ENCODE data around the gene KCNMA1.

Gene KCNMA1

DNA sequence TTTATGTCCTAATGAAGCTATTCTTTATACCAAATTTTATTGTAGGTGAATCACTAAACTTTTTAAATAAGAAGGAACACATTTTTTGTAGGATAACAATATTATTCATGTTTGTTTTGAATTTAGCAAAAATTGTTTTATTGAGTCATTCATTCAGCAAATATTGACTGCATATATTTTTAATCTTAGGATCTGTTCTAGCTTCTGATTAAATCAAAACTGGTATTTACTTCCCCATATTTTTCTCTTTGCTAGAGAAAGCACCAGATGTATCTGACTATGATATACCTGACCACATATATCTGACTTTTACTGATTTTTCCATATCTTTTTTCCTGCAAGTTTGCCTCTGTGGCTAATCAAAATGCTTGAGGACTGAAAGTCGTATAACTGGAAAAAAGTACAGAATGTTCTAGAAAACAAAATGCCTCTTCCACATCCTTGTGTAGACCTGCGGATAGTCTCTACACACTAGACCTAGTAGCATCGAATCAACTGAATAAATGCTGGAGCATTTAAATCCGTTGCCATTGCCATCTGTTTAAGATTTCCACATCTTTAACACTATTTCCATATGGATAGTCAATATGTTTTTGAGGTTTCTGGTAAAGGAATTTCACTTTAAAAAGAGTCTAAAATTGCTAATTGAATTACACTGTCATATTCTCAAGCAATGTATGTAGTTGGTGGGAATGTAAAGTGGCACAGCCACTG is 594.7 kb downstream of the KCNMA1 start:
- Histone ChIP-seq H3K4me1 (ENCODE audit: control insufficient read depth, insufficient read depth, low read length, poor library complexity, severe bottlenecking) (no peaks in the 10 kb centered on the region), H3K27ac (ENCODE audit: low read depth, low read length, severe bottlenecking) (no peak overlapping the region), H3K36me3 (ENCODE audit: control insufficient read depth, insufficient read depth, low read length) (no peaks in the 10 kb centered on the region), H3K9me3 (ENCODE audit: control insufficient read depth, low read length) (no peaks in the 10 kb centered on the region), H3K4me3 (ENCODE audit: extremely low read depth, insufficient read depth, low read length, poor library complexity, severe bottlenecking) (no peak overlapping the region)
- WGBS, 2 experiments (ENCODE audit: insufficient coverage in 2 of 2): 100% methylated on average over 2 of the region's 4 CpGs; no CpG with 5 or more reads in 1 of the 2 experiments

DNA sequence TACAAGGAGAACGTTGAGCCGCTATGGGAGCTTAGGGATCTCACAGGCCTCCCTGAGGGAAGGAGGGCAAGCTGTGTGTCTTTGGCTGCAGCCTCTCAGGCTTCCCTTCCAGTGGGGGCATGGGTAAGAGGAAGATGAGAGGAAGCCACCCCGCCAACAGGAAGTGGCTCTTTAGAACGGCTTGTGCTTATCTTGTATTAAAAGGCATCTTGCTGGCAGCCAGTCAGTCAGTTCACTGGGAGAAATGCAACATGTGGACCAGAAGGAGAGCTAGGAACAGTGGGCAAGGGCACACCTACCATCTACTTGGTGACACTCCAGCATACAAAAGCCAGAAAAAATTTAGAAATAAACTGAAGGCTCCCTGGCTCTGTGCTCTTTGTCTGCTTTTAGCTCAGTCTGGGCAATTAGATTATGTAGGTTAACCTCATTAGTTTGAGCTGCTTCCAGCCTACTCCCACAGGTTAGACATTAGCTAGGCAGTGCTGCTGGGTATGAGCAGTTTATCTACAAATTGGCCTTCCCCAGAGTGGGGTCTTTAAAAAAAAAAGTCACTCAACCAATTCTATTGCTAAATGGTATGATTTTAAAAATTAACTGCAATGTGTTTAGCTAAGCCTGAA is 595.9 kb downstream of the KCNMA1 start:
- 75 to 88% methylated on average over 2 to 4 of the region's 4 CpGs for WGBS, 2 experiments (ENCODE audit: insufficient coverage in 2 of 2)
- Histone ChIP-seq H3K9me3 (ENCODE audit: control insufficient read depth, low read length) (no peaks in the 10 kb centered on the region), H3K27ac (ENCODE audit: low read depth, low read length, severe bottlenecking) (no peak overlapping the region), H3K4me3 (ENCODE audit: extremely low read depth, insufficient read depth, low read length, poor library complexity, severe bottlenecking) (no peak overlapping the region), H3K4me1 (ENCODE audit: control insufficient read depth, insufficient read depth, low read length, poor library complexity, severe bottlenecking) (no peaks in the 10 kb centered on the region), H3K36me3 (ENCODE audit: control insufficient read depth, insufficient read depth, low read length) (no peaks in the 10 kb centered on the region)

DNA sequence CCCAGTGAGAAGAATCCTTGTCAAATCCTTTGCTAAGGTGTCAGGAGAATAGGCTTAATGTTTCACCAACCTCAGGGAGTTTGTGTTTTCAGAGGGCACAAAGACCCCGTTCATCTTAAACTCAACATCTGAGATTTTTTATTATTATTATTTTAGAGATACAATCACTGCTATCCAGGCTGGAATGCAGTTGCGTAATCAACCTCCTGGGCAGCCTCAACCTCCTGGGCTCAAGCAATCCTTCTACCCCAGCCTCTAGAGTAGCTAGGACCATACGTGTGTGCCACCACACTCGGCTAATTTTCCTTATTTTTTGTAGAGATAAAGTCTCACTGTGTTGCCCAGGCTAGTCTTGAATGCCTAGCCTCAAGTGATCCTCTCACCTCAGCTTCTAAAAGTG is 599.2 kb downstream of the KCNMA1 start:
- no peaks in the 10 kb centered on the region for H3K36me3 ChIP-seq (ENCODE audit: control insufficient read depth, insufficient read depth, low read length)
- H3K9me3 ChIP-seq (ENCODE audit: control insufficient read depth, low read length): no peaks in the 10 kb centered on the region
- WGBS, 2 experiments (ENCODE audit: insufficient coverage in 2 of 2): 80% methylated on average over 1 of the region's 4 CpGs; no CpG with 5 or more reads in 1 of the 2 experiments
- H3K27ac ChIP-seq (ENCODE audit: low read depth, low read length, severe bottlenecking): no peak overlapping the region
- no peak overlapping the region for H3K4me3 ChIP-seq (ENCODE audit: extremely low read depth, insufficient read depth, low read length, poor library complexity, severe bottlenecking)
- H3K4me1 ChIP-seq (ENCODE audit: control insufficient read depth, insufficient read depth, low read length, poor library complexity, severe bottlenecking): no peaks in the 10 kb centered on the region

DNA sequence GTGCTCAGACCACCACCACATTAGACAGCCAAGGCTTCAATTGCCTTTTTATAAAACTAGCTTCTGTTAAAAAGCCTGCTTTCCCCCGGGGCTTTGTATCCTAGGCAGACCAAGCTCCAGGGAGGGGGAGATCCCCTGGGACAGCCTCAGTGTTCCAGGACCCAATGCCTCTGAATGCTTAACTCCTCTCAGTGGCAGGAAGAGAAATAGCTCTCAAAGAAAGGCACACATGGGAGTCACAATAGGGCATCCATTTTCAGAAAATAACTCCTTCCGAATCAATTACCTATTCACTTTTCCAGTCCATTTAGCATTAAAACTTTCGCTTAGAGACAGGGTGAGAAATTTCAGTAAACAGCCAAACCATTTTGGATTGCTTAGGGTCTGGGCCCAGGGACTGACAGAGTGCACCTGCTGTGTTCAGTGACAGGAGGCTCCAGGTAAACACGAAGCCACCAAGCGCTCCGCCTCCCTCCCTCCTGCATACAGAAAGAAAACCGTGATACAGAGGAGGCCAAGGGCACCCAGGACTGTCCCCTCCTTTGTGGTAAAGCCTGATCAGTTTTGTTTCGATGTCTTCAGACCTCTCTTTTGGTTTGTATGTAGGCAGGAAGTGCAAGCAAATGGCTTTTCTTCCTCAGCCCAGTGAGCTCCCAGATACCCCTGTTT is 599.7 kb downstream of the KCNMA1 start:
- Histone ChIP-seq H3K4me1 (ENCODE audit: control insufficient read depth, insufficient read depth, low read length, poor library complexity, severe bottlenecking) (no peaks in the 10 kb centered on the region), H3K36me3 (ENCODE audit: control insufficient read depth, insufficient read depth, low read length) (no peaks in the 10 kb centered on the region), H3K4me3 (ENCODE audit: extremely low read depth, insufficient read depth, low read length, poor library complexity, severe bottlenecking) (no peak overlapping the region), H3K27ac (ENCODE audit: low read depth, low read length, severe bottlenecking) (no peak overlapping the region), H3K9me3 (ENCODE audit: control insufficient read depth, low read length) (no peaks in the 10 kb centered on the region)
- 69 to 73% methylated on average over 6 of the region's 8 CpGs for WGBS, 2 experiments (ENCODE audit: insufficient coverage in 2 of 2)

DNA sequence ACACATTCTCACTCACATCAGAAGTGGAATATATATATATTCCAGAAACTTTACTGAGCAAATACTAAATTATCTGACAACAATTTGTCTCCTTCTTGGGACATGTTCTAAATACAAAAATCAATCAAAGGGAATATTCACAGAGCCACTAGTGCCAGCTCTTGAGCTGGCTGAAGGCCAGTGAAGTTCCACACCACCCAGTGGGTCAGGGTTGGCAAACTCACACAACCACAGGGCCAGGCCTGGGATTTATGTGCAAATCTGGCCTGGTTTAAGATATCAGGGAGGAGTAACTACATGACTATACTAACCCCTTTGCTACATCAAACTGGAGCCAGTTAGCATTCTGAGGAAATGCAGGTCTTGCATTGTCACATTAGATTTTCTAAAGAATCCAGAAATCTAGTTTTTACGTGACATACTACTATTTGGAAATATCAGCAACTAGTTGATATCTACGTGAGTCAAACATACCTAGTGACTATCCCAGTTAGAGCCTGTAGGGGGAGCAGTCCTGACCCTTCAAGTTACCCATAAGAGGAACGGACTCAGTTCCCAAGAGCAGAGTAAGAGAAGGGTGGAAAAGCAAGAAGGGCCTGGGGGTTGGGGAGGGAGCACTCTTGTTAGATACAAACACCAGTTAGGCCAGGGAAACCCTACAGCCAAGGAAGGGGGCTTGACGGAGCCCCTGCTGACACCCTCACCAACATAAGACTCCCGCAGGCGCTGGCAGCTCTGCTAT is 600.4 kb downstream of the KCNMA1 start:
- WGBS, 2 experiments (ENCODE audit: insufficient coverage in 2 of 2): 69 to 100% methylated on average over 2 to 3 of the region's 6 CpGs
- Histone ChIP-seq H3K9me3 (ENCODE audit: control insufficient read depth, low read length) (no peaks in the 10 kb centered on the region), H3K36me3 (ENCODE audit: control insufficient read depth, insufficient read depth, low read length) (no peaks in the 10 kb centered on the region), H3K4me1 (ENCODE audit: control insufficient read depth, insufficient read depth, low read length, poor library complexity, severe bottlenecking) (no peaks in the 10 kb centered on the region), H3K4me3 (ENCODE audit: extremely low read depth, insufficient read depth, low read length, poor library complexity, severe bottlenecking) (no peak overlapping the region), H3K27ac (ENCODE audit: low read depth, low read length, severe bottlenecking) (no peak overlapping the region)

DNA sequence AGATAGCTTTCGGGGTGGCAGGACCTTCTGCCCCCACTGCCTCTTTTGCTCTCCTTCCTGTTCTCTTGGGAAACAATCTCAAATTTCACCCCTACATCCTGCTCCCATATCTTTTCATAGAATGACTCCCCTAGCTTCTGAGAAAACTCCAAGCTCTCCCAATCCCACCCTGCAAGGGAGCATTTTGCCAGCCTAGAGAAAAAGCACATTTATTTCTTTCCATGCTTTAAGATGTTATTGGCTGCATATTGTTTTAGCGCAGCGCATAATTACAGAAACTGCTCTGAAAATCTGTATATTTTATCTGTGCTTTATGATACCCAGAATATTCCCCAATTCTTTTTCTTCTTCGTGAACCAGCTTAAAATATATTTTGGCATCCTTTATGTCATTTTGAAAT is 601.3 kb downstream of the KCNMA1 start:
- H3K4me1 ChIP-seq (ENCODE audit: control insufficient read depth, insufficient read depth, low read length, poor library complexity, severe bottlenecking): no peaks in the 10 kb centered on the region
- 83 to 86% methylated on average over 1 of the region's 4 CpGs for WGBS, 2 experiments (ENCODE audit: insufficient coverage in 2 of 2)

DNA sequence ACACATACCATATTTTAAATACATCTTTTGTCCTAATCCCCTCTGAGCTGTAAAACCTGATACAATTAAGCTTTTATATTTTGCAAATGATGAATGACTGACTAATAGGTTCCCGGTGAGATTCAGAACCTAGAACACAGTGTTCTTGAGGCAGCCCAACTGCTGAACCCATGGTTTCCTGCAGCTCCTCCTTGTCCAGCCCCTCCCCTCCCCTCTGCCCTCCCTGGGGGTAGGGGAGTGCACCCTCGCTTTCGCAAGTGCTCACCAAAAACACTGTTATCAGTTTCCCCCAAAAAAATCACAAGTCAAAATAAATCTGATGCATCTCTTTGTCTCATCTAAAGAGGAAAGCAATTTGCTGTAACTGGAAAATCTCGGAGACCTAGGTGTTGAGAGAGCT is 602.8 kb downstream of the KCNMA1 start:
- no peaks in the 10 kb centered on the region for H3K4me1 ChIP-seq (ENCODE audit: control insufficient read depth, insufficient read depth, low read length, poor library complexity, severe bottlenecking)
- no peak overlapping the region for H3K27ac ChIP-seq (ENCODE audit: low read depth, low read length, severe bottlenecking)
- no peaks in the 10 kb centered on the region for H3K36me3 ChIP-seq (ENCODE audit: control insufficient read depth, insufficient read depth, low read length)
- 100% methylated on average over 1 of the region's 4 CpGs; no CpG with 5 or more reads in 1 of the 2 experiments for WGBS, 2 experiments (ENCODE audit: insufficient coverage in 2 of 2)
- H3K4me3 ChIP-seq (ENCODE audit: extremely low read depth, insufficient read depth, low read length, poor library complexity, severe bottlenecking): no peak overlapping the region
- H3K9me3 ChIP-seq (ENCODE audit: control insufficient read depth, low read length): no peaks in the 10 kb centered on the region

More for the DNA sequence above, 601.3 kb downstream of the KCNMA1 start:
- H3K4me3 ChIP-seq (ENCODE audit: extremely low read depth, insufficient read depth, low read length, poor library complexity, severe bottlenecking): no peak overlapping the region
- no peak overlapping the region for H3K27ac ChIP-seq (ENCODE audit: low read depth, low read length, severe bottlenecking)
- no peaks in the 10 kb centered on the region for H3K9me3 ChIP-seq (ENCODE audit: control insufficient read depth, low read length)
- no peaks in the 10 kb centered on the region for H3K36me3 ChIP-seq (ENCODE audit: control insufficient read depth, insufficient read depth, low read length)

DNA sequence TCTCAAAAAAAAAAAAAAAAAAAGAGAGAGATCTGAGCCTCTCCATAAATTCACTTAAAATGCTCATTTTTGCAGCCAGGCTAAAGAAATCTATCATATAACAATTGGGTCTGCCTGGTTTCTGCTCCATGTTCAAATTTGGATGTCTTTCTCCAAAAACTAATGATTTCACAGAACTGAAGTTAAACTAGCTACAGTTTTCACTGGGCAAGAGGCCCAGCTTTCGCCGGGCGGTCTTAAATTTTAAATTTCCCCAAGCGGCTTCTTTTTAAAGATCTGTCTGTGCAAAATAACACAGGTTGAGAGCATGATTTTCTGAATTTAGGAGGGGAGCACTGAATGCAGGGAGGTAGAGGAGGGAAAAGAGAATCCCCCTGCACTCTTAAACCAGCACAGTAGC is 603.4 kb downstream of the KCNMA1 start:
- H3K4me3 ChIP-seq (ENCODE audit: extremely low read depth, insufficient read depth, low read length, poor library complexity, severe bottlenecking): no peak overlapping the region
- H3K9me3 ChIP-seq (ENCODE audit: control insufficient read depth, low read length): no peaks in the 10 kb centered on the region
- no peaks in the 10 kb centered on the region for H3K36me3 ChIP-seq (ENCODE audit: control insufficient read depth, insufficient read depth, low read length)
- WGBS, 2 experiments (ENCODE audit: insufficient coverage in 2 of 2): 98% methylated on average over 4 of the region's 4 CpGs; no CpG with 5 or more reads in 1 of the 2 experiments
- no peaks in the 10 kb centered on the region for H3K4me1 ChIP-seq (ENCODE audit: control insufficient read depth, insufficient read depth, low read length, poor library complexity, severe bottlenecking)
- H3K27ac ChIP-seq (ENCODE audit: low read depth, low read length, severe bottlenecking): no peak overlapping the region

DNA sequence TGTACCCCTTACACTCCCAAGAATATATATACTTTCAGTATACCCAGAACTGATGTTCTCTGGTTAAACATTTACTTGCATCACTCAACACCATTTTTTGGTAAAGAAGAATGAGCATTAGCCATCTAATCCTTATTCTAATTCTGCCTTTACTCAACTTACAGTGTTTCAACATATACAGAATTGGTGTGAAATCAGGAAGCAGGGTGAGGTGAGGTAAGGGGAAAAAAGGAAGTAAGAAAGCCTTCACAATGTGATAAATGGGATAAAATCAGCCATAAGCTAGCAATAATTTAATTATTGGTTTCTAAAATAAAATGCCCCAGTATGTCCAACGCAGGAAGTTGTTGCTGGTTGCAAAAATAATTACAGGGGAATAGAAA is 605.4 kb downstream of the KCNMA1 start:
- no CpG with 5 or more reads among the region's 1 CpG for WGBS, 2 experiments (ENCODE audit: insufficient coverage in 2 of 2)
- Histone ChIP-seq H3K36me3 (ENCODE audit: control insufficient read depth, insufficient read depth, low read length) (no peaks in the 10 kb centered on the region), H3K4me1 (ENCODE audit: control insufficient read depth, insufficient read depth, low read length, poor library complexity, severe bottlenecking) (no peaks in the 10 kb centered on the region), H3K4me3 (ENCODE audit: extremely low read depth, insufficient read depth, low read length, poor library complexity, severe bottlenecking) (no peak overlapping the region), H3K27ac (ENCODE audit: low read depth, low read length, severe bottlenecking) (no peak overlapping the region), H3K9me3 (ENCODE audit: control insufficient read depth, low read length) (no peaks in the 10 kb centered on the region)

DNA sequence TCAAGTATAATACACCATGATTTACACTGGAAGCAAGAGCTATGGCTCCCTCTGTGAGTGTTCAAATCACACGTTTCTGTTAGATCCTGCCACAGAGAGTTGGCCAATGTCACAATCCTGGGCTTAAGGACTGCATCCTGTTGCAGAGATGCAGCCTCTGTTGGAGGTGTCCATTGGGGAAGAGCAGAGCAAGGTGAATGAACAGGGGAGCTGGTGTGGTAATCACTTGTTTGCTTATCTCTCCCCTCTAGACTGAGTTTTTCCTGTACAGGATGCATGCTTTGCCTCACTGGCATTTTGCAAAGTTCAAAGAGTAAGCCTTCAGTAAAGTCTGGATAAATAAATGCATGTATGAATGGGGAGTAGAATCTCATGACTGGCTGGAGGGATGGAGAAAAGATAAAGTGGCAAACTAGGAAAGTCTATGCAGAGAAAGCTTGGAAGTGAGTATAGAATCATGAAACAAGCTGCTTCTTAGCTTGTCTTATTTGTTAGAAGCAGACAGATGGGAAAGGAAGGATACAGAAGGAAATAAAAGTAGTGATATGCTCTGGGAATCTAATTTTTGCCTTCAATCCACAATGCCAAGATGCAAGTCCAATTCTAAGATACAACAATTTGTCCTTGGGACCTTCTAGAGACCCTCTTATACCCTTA is 605.9 kb downstream of the KCNMA1 start:
- H3K36me3 ChIP-seq (ENCODE audit: control insufficient read depth, insufficient read depth, low read length): no peaks in the 10 kb centered on the region
- H3K4me3 ChIP-seq (ENCODE audit: extremely low read depth, insufficient read depth, low read length, poor library complexity, severe bottlenecking): no peak overlapping the region
- H3K27ac ChIP-seq (ENCODE audit: low read depth, low read length, severe bottlenecking): no peak overlapping the region
- no peaks in the 10 kb centered on the region for H3K4me1 ChIP-seq (ENCODE audit: control insufficient read depth, insufficient read depth, low read length, poor library complexity, severe bottlenecking)
- 40 to 82% methylated on average over 1 of the region's 1 CpG for WGBS, 2 experiments (ENCODE audit: insufficient coverage in 2 of 2)
- H3K9me3 ChIP-seq (ENCODE audit: control insufficient read depth, low read length): no peaks in the 10 kb centered on the region

Data from mesodermal cell (in vitro differentiated cells).